ENCODE results near the gene THSD7A.

- TF ChIP-seq CTCF (IDR thresholded peaks at IDR 0.05; ENCODE audit: poor library complexity): no peak
- no peak for TF ChIP-seq EZH2 (IDR thresholded peaks at IDR 0.05; ENCODE audit: borderline replicate concordance)
Observed at GRCh38 chr7:11607686-11608085, 224.3 kb downstream of the THSD7A start.

All from hepatocyte (in vitro differentiated cells).